GM19463 (cell line): ENCODE measurements around the gene DRC1.

Source experiments
- ATAC-seq: cut with Tn5 transposase; IDR thresholded peaks from one replicate; pipeline ENCODE4 v1.9.1; 2021; ENCODE audit warnings: mild to moderate bottlenecking, moderate library complexity; ENCODE audit not compliant: unreplicated experiment

Gene DRC1

DNA sequence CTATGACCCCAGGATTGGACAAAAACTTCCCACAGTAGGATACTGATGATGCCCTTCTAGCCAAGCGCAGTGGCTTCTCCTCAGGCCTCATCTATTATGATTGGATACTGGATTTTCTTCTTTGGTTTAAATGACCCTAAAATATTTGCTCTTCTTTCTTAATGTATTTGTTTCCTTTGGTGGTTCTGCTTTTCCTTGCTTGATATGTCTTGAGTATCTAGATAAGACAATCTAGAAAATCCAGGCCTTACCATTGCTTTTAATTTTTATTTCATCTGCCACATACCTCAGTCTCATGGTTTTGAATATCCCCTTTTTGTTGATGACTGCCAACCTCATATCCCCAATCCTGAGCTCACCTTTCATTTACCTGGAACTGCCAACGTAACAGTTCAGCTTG lies 40.6 kb downstream of the DRC1 start:
- ATAC-seq: no peak

DNA sequence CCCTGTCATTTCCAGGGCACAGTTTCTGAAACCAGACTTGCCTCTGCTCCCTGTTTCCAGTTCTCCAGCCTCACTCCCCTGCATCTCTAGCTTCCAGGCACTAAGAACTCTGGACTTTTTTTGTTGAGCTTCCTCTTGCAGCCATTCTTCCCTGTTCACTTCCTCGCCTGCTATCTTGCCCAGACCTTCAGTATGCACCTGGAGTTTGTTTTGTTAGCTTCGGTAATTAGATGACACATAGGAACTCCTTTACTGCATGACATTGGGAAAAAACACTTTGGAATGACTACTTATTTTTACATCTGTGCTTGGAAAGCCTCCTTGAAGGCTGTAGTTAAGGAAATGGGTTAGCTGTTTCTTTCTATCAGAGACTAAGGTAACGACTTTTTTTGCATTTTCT lies 41.0 kb downstream of the DRC1 start:
- no peak for ATAC-seq

DNA sequence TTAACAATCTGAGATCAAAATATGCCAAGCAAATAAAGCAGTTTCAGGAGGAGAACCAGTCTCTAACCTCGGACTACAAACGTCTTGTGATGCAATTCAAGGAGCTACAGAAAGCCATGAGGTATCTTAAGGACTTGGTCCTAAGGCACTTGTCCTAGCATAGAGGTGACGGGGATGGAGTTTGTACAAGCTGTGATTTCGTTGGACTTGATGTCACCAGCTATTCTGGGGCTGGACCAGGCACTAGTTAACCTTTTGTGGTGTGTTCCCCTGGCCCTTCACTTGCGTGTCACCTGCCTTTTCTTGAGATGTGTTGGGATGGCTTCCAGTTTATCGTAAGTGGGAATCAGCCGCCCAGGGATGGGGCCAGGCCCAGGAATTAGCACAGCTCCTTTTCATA lies 42.5 kb downstream of the DRC1 start:
- ATAC-seq: no peak

DNA sequence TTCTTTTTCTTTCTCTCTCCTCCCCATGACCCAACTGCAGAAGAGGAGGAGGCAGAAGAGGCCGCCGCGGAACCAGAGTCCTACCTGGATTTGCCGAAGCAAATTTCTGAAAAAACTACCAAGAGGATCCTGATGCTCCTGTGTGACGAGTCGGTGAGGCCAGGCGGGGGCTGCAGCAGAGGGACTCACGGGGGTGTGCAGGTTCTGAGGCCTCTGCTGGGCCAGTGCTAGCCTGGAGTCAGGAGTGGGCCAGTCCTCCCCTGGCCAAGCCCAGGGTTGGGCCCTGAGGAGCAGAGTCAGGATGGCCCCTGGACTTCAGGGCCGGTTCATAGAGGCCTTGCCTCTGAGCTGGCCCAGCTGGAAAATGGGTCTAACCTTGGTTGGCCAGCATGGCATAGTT lies 46.9 kb downstream of the DRC1 start:
- no peak for ATAC-seq

DNA sequence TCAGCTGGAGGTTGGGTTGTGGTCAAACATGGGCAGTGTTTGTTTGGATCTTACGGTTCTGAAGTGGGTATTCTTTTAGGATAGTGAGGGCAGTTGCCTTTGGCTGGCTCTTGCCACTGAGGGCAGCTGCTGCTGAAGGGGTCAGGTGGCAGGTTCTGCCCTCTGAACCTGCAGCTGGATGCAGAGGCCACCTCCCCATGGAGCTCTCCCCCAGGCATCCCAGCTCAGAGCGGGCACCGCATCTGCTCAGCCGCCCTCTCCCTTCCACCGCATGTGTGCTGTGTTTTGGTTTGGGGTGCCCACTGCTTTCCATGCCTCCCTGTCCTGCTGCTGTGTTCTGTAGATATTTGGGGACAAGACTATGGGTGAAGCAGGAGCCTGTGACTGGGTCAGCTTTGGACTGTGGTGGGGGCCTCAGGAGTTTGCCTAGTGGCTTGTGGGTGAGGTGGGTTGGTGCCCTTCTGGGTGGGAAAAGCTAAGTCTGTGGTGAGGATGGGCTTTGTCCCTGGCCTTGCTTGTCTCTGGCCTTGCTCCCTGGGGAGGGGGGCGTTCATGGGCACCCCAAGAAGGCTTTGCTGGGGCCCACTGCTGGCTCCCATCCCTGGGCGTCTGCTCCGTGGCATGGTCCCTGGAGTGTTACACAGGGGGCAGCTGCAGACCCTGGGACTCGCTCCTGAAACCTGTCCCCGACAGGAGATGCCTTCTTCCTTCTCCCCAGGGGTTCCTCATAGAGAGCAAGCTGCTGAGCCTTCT lies 47.7 kb downstream of the DRC1 start:
- ATAC-seq: no peak

DNA sequence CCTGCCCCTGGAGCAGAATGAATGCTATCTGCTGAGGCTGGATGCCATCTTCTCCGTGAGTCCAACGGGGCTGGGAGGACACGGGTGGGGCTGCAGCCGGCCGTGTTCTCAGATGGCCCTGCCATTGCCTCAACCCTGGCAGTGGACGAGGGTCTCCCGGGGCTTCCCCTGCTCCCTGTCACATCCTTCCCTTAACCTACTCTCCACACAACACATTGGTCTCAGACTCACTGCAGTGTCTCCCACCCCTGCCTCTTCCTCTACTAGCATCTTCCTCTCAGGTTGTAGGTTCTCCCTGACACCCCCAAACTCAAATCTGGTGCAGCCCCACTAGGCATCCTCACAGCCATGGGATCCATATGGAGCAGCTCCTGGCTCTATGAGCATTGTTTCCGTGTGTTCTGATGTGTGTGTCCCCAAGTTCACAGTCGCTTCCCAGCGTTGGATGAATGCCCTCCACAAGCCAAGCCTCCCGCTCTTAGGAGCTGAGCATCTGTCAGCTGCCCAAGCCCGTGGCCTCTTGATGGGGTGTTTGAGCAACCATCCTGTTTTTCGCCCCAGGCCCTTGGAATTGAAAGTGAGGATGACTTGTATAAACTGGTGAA lies 48.4 kb downstream of the DRC1 start:
- no peak for ATAC-seq

DNA sequence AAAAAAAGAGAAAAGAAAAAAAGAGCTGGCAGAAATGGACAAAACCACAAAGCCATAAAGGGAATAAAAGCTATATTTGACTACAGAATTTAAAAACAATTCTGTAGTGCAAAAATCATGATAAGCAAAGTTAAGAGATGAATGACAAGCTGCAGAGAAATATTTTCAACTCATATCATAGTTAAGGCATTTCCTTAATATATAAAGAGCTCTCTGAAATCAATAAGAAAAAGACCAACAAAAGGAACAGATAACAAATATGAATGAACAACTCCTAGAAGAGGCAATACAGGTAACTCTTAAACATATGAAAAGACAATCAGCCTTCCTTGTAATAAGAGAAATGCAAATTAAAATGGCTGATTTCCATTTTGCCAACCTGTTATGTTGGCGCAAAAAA lies 50.0 kb downstream of the DRC1 start:
- no peak for ATAC-seq

DNA sequence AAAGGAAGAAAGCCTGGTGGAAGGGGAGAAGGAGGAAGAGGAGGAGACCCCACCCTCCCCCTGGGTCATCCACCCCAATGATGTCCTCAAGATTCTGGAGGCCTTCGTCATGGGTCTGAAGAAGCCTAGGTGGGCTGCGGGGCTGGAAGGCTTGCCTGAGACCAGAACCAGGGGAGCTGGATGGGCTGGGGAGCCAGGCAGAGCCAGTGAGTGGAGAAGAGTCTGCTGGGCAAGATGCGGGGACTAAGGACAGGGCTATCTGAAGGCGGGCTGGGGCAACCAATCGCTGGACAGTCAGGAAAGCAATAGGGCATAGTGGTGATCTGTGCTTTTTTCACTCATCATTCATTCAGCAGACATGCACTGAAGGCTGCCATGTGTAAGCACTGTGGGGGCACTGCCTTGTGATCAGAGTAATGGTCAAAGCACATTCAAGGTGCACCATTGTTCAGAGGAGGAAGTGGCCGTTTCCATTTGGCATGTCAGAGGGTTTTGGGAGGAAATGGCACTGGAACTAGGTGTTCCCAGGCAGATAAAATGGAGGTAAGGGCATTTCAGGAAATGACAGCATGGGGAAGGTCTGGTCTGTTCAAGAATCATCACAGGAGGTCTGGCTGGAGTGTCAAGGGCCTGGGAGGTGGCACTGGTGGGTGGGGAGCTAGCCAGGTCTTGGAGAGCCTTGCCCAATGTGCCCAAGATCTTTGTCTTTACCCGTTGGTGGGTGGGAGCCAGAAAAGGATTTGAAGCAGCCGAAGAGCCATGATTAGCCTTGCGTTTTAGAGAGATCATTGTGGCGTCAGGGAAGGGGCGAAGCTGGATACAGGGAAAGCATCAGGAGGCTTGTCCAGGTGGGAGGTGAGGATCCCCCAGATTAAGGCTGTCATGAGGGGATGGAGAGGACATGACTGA lies 52.0 kb downstream of the DRC1 start:
- ATAC-seq: no peak

DNA sequence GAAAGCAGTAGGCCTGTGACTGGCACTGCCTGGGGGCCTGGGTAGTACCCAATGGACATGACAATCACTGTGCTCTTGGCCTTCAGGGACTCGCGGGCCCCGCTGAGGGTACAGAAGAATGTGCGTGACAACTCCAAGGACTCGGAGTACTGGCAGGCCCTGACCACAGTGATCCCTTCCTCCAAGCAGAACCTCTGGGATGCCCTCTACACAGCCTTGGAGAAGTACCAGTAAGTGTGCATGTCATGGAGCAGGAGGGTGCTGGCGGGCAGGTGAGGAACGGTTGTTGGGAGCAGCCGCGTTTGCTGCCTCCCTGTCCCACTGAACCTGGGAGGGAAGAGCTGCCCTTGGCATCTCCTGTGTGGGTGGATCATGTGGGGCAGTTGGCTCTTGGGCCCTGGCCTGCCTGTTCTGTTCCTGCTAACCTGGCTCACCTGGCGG lies 52.9 kb downstream of the DRC1 start:
- no peak for ATAC-seq

DNA sequence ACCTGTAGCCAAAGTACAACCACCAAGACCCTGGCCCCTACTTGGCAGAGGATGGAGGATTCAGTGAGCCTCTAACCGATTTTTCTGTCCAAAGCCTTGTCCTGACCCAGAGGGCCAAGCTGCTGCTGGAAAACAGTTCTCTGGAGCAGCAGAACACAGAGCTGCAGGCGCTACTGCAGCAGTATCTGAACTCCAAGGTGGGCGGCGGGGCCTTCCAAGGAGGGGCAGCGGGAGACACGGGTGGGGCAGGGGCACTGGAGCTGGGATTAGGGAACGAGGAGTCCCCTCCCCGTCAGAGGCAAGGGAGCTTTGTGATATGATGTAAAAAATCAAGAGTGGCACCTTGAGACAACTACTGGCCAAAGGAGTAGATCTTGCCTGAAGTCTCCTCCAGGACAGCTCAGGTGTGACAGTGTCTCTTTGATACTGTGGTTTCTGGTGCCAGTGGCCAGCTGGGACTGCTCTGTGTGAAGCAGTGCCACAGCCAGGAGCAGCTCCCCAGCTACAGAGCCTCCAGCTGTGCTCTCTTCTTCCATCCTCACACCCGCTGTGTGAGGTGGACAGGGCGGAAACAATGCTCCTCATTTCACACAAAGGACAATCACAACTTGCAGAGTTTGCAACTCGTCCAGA lies 53.4 kb downstream of the DRC1 start:
- ATAC-seq: no peak

DNA sequence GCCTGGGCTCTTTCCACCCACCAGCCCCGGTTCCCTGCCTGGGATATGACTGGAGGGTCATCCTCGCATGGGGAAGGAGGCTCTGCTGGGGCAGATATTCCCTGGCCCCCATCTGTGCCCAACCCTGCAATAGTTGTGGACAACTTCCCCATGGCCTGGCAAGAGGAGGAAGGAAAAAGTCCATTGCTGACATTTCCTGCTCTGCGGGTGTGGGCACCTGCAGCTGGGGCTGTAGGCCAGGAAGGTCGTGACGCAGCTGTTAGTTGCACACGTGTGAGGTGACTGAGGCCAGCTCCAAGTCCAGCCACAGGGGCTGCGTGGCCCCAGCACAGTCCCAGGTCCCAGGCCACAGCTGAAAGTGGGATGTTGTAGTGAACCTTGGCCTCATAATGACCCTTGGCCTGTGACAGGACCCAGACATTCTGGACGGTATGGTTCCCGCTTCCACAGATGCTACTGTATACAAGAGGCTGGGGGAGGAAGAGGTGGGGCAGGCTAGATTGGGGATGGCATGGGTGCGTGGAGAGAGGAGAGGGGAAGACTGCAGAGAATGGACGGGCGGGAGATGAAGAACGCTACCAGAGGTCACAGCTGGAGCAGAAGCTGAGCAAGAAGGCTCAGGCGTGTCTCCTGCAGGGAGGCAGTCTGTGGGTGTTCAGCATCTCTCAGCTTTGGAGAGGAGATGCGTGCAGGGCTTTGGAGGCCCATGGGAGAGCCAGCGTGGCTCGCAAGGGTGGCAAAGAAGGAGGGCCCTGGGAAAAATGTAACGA lies 54.1 kb downstream of the DRC1 start:
- ATAC-seq: no peak

DNA sequence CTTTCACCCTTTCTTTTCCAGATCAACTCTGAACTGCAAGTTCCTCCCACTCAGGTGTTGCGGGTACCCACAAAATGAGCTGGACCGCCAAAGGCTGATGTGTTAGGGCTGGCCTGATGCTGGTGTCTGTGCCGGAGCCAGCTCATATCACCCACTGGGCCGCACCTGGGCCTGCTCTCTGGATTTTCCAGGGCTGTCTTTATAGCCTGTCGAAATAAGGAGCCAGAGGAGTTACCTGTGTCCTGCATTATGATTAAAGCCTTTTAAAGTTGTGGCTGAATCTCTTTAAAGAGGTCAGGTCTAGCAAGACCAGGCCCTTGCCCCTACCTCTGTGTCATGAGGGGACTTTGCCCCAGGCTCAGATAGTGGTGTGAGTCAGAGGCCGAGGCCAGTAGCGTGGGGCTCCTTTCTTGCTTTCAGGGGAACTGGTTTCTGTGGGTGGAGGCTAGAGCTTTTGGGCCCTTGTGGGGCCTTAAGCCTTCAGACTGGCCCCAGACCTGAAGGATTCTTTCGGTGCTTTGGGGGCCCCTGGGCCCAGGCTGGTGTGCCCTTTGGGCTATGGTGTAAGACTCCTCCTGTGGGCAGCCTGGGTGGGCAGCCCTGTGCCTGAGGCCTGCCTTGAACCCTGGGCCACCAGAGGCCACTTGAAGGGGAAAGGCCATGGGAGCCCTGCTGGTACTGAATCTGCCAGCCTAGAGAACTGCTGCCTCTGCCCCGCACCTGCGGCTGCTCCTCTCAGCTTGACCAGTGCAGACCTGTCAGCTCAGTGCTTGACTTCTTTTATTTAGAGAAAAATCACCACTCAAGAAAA lies 54.9 kb downstream of the DRC1 start:
- ATAC-seq: no peak

DNA sequence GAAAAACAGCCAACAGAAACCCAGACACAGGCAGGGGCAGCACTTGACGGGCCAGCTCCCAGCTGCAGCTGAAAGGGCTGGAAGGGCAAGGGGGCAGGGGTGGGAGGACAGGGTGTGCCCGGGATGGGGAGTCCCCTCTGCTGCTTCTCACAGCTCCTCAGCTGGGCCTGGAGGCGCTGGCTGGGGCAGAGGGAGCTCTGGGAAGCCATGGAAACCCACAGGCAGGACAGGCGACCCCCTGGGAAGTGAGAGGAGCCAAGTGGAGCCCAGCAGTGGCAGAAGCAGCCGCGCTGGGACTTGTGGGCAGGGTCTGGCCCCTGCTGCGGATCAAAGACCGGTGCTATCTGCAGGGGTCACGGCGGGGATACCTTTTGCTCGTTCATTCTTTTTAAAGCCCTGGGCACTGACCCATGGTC lies 55.5 kb downstream of the DRC1 start:
- ATAC-seq: no peak

DNA sequence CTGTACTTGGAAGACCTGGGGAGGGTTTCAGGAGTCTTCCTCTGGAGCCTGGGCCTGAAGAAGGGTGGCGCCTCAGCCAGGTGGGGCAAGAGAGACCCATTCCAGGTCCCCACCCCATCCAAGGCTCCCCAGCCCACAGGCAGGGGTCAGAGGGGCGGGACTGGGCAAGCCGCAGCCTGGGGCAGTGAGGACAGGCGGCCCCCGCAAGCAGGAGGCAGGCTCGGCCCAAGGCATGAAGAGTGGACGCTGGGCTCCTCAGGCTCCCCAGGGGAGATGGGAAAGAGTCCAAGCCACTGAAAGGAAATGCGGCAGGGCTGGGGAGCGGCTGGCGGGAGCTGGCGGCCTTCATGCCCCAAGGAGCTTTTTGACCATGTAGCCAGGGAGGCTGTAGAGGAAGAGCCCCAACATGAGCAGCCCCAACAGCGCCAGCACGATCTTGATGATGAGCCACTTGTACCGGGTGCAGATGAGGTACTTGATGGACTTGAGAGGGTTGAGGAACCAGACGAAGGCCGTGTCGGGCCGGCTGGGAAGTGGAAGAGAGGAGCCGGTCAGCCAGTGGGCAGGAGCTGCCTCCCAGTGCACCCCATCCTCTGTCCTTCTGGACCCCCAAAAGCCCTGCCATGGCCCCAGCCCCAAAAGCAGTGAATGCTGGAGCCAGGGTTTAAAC lies 56.1 kb downstream of the DRC1 start:
- no peak for ATAC-seq

DNA sequence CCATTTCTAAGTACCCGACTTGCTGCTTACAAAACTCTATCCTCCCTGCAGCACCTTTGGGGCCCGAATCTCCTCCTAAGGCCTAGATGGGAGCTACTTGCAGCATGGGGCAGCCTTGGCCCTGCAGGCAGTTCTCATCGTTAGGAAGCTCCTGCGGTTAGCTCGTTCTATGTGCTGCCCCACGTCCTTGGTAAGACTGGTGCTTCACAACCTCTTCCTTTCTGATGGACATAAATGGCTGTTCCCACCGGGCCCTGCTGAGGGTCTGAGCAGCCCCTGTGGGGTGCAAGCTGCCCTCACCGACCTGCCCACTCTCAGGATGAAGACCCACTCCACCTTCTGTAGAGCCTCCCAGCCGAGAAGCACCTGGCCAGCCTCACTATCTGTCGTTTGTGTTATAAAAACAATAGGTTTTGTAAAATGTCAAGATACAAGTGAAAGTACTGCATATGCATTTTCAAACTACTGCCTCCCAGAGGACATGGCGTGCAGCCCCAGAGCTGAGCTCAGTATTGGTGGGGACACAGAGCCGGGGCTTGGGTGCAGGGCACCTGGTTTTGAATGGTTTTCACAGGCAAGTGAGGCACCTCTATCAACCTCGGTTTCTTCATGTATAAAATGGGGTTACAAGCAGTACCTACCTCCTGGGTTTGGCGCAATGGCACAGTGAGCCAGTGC lies 56.8 kb downstream of the DRC1 start:
- ATAC-seq: no peak

DNA sequence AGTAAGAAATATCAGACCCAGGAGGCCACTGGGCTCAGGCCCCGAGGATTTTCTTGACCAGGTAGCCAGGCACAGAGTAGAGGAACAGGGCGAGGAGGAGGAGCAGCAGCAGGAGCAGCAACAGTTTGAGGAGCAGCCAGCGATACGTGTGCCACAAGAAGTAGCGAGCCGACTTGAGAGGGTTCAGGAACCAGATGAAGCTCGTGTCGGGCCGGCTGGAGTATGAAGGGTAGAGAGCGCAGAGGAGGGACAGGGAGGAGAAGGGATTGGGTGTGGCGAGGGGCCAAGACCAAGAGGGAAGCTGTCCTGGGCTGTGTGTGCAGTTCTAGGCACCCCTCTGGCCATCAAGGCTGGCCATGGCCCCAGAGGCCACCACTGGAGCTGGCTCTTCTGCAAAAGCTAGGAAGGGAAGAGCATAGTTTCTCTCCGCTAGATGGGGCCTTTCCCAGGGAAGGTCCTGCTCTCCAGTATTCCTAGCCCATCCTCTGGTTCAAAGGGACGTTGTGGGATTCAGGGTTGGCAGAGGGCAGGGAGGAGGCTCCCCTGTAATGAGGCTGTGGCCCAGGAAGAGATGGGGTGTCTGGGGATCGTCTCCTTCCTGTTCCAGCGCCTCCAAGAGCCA lies 58.4 kb downstream of the DRC1 start:
- ATAC-seq: no peak

DNA sequence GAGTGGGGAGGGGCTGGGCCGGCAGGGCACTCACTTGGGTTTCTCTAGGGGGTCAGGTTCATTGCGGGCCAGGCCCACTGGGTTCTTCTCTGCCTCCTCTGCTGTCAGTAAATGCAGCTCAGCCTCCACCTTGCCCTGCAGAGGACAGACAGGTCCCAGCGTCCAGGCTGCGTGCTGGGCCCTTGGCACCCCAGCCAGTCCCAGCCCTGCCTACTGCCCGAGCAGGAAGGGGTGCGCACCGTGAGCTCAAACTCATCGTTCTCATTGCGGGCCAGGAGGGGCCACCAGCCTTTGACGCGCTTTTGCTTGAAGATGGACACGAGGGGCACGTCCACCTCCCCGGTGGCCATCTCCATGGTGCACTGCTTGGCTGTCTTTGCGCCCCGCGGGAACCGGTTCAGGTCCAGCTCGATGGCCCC lies 58.9 kb downstream of the DRC1 start:
- ATAC-seq: no peak

DNA sequence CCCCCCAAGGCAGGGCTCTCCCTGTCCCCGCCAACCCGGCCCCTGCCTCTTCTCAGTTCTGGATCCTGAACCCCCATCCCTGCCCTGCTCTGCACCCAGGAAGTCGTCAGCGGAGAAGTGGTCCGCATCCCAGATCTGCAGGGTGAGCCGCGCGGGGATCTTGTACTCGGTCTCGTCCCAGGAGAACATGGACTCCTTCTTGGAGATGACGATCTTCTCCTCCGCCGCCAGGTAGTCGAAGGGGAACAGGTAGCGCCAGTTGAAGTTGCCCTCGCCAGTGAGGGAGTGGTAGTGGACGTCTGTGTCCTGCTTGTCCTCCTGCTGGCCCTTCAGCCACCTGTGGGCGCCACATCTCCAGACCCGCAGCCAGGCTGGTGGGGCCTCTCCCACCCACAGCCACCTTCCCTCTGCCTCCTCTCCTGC lies 59.9 kb downstream of the DRC1 start:
- ATAC-seq: no peak
